Right ventricle myocardium inferior (tissue), 1 donor: ENCODE measurements around the gene CFAP99. TPM values are rescaled to one million over a fixed set of nuclear protein-coding genes. Genes with fewer than 3 reads are reported as not detected.
A peak's percentile ranks its signal among the peaks of the same experiment; 100 is the strongest.

Experiments
- ATAC-seq: fragments of 200-7000 bp; cut with Tn5 transposase; one replicate; pipeline ENCODE4 v1.9.1; 2020; ENCODE audit warnings: mild to moderate bottlenecking, moderate library complexity
- DNase-seq: peaks from one replicate; pipeline ENCODE4 v3.0.0; 2021; ENCODE audit errors: missing footprints
- intact Hi-C: fragments of 100-400 bp; cut with DNase I; formaldehyde crosslinking; loops from one replicate; pipeline ENCODE4 v1.11.0; 2022
- total RNA-seq: library from RNA; stranded (reverse); fragmentation: NEBNext Ultra II Directional; extraction: Animal tissue kit (Norgen Biotek cat#: 25700); gene quantifications from one replicate; pipeline ENCODE4 v1.2.1, GENCODE V29; 2021
- donor health status: DM: no; HTN: yes; CAD: no; lungs with severe emphysema.

Gene CFAP99
- total RNA-seq, 1 donor from 2014 or later: not detected

- no peak for ATAC-seq
- no peak for DNase-seq
- intact Hi-C loops: no loop called here
Measured at GRCh38 chr4:2406920-2407319, 11.8 kb upstream of the CFAP99 start.

DNA sequence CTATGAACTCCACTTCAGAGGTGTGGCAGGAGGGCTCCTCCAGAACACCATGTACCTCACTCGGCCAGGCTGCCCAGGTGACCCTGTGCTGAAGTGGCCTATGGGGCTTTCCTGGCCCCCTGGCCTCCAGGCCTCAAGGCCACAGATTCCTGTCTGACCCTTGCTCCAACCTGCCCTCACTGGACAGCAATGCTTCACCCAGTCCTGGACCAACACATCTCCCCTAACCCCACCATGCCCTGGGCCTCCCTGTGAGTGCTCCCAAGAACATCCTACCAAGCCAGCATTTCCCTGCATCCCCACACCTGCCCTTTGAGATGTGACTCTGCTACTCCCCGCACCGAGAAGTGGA lies 10.8 kb upstream of the CFAP99 start:
- DNase-seq: no peak
- ATAC-seq: no peak
- intact Hi-C loops: no loop called here

GRCh38 chr4:2408401-2408958 lies 10.3 kb upstream of the CFAP99 start:
- DNase-seq: no peak
- intact Hi-C loops: no loop called here
- no peak for ATAC-seq

- intact Hi-C loops: no loop called here
- ATAC-seq (no peak), DNase-seq (no peak)
Measured at GRCh38 chr4:2408976-2409375, 9.8 kb upstream of the CFAP99 start.

- DNase-seq (no peak), ATAC-seq (no peak)
- intact Hi-C loops: no loop called here
Measured at GRCh38 chr4:2409381-2409783, 9.4 kb upstream of the CFAP99 start.

DNA sequence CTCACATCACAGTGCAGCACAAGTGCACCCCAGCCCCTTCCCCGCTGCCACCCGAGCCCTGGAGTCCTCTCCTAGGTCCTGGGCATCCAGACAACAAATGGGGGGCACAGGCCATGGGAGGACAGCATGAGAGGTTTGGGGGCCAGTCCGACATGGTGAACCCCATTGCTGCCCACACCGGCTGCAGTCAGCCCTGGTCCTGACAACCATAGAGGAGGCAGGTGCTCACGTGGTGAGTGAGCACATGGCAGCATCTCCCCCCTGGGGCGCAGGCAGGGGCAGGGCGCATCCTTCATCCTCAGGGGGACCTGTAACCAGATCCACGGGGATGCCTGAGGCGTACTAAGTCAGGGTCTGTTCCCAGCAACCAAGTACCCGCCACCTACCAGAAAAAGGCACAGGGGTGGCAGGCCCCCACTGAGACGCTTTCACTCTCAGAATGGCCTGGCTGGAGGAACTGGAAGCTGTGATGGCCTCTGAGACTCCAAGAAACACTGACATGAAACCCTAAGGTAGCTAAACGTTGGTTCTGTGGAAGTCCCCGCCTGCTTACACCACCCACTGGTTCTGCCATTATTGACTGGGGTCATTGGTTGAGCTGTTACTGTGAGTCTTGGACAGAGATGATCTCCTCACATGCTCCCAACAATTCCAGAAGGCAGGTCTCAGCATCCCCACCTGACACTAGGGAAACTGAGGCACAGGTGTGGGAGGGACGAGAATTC lies 6.8 kb upstream of the CFAP99 start:
- DNase-seq (no peak), ATAC-seq (no peak)
- intact Hi-C loops: loop anchor here (2.0 kb wide), 1 partner anchor 51 kb away; no protein-coding TSS in a partner anchor

DNA sequence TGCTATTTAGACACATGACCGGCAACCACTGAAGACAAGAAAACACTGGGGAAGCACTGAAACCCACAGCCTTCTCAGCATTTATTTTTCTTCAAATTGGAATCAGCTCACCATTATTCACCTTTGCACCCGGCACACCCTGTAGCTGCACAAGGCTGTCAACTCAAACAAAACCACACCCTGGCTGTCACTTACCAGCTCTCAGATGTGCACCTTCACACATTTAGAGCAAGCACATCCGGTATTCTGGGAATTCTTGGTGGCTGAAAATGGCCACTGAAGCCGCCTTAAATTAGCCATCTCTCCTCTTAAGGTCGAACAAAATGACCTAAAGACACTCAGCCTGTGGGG lies 6.2 kb upstream of the CFAP99 start:
- DNase-seq: no peak
- intact Hi-C loops: loop anchor here (2.0 kb wide), 1 partner anchor 50 kb away; no protein-coding TSS in a partner anchor
- ATAC-seq: no peak

DNA sequence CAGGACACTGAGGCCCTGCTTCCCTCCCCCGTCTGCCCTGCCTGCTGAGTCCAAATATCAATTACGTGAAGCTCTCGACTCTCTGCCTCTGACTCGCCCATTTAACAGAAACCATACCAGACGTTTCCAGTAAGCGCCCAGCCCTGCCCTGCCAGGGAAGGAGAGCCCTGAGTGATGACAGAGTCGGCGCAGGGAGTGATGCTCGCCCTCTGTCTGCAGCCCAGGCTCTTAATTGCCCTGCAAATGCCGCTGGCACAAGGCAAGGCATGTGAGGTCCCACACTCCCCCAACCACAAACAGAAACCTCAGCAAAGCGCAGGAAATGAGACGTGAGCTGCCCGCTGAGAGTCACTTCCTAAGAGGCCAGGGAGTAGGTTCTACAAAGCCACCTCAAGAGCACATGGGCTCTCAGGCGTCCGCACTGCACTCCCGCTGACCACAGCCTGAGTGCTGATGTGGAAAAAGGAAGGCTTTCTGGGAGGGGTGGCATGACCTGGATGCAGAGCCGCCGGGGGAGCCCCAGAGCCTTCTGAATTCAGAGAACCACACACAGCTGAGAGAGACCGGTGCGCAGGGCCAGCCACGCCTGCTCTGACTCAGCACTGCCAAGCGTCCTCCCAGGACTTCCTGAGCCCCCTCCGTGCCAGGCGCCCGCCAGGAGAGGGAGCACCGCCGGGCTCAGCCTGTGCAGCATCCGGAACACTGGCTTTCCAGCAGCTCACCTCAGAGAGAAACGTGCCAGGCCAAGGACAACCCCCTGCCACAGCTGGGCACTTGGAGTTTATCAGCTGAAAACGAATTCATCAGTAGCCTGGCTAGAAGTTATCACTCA lies 5.7 kb upstream of the CFAP99 start:
- DNase-seq: peak; percentile 84
- peak; percentile 90 for ATAC-seq
- intact Hi-C loops: loop anchor here (2.0 kb wide), 1 partner anchor 50 kb away; no protein-coding TSS in a partner anchor

- no peak for DNase-seq
- ATAC-seq: no peak
- intact Hi-C loops: loop anchor here (2.0 kb wide), 1 partner anchor 49 kb away; no protein-coding TSS in a partner anchor
Measured at GRCh38 chr4:2413821-2414610, 4.7 kb upstream of the CFAP99 start.

- ATAC-seq: no peak
- DNase-seq: no peak
- intact Hi-C loops: loop anchor here (5.0 kb wide), 2 partner anchors 173 to 547 kb away; partner anchors contain the start of genes GRK4, HAUS3, NOP14 and POLN
Measured at GRCh38 chr4:2415213-2415612, 3.5 kb upstream of the CFAP99 start.

DNA sequence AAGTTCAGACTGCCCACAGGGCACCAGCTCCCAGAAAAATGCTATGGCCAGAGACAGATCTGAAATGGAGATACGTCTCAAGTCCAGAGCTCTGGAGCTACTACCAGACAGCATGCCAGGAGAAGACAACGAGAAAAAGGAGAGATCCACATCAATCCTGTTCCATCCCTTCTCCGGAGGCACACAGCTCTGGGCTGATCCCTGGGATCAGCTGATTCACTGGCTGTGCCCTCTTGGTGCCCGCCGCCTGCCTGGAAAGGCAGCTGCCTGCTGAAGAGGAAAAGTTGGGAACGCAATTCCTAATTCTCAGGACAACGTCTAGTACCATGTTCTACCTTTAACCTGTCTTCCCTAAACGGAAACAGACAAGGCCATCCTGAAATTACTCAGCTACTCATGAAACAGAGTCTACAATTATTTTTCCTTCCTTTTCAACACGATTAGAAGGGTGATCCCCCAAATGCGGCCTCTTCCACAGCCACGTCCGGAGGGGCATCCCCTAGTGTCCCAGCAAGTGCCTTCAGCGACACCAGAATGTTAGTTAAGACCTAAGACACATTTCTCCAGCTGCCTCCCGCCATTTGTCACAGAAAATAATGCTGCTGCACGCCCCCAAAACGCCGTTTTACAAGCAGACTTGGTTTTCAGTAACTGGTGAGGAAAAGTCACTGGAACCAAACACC lies 2.7 kb upstream of the CFAP99 start:
- ATAC-seq (no peak), DNase-seq (no peak)
- intact Hi-C loops: loop anchor here (5.0 kb wide), 2 partner anchors 174 to 546 kb away; partner anchors contain the start of genes GRK4, HAUS3, NOP14 and POLN

GRCh38 chr4:2416564-2417225 lies 2.1 kb upstream of the CFAP99 start:
- intact Hi-C loops: loop anchor here (5.0 kb wide), 2 partner anchors 174 to 546 kb away; partner anchors contain the start of genes GRK4, HAUS3, NOP14 and POLN
- ATAC-seq (no peak), DNase-seq (no peak)

GRCh38 chr4:2417226-2417764 lies 1.5 kb upstream of the CFAP99 start:
- intact Hi-C loops: loop anchor here (5.0 kb wide), 2 partner anchors 175 to 545 kb away; partner anchors contain the start of genes GRK4, HAUS3, NOP14 and POLN
- DNase-seq: no peak

DNA sequence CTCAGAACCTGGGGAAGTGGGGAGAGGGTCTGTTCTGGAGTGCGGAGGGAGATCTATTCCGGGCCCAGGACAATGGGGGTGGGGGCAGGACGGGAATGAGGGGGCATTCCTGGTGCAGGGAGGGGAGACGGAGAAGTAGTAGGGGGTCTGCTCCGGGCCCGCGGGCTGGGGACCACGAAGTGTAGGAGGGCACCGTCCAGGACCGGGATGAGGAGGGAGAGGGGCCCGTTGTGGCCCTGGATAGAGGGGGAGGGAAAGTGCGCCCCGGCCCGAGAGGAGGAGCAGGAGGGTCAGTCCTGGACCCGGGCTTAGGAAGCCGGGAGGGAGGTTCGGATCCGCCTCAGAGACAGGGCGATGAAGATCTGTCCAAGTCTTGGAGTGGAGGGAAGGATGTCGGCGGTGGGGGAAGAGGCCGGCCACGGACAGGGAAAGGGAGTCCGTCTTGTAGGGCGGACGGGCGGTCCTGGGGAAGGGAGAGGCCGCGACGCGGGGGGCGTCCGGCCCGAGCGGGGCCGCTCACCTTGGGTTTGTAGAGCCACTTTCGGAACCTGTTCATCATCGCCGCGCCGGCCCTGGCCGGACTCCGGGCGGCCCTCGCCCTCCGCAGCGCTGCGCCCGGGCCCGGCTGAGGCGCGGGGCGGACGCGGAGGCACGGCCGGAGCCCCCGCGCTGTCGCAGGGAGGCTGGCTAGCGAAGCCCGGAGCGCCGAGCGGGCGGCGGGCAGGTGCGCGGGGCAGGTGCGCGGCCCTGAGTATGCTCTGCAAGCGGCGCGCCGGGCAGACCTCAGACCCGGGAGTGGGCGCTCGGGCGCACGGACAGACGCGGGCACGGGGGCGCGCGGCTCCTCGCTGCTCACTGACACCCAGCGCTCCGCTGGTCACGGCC lies 748 bp upstream of the CFAP99 start, which contains the start of gene ZFYVE28:
TSS of gene ZFYVE28 (minus strand) at position 881 of the 885 bp plus-strand sequence. CDS start at position 559, 322 bp downstream.
- intact Hi-C loops: loop anchor here (1.0 to 5.0 kb wide), 4 partner anchors 51 to 544 kb away; partner anchors contain the start of genes GRK4, HAUS3, MXD4 and NOP14
- ATAC-seq (no peak), DNase-seq (peak; percentile 75)

More at GRCh38 chr4:2417226-2417764, 1.5 kb upstream of the CFAP99 start:
- no peak for ATAC-seq

DNA sequence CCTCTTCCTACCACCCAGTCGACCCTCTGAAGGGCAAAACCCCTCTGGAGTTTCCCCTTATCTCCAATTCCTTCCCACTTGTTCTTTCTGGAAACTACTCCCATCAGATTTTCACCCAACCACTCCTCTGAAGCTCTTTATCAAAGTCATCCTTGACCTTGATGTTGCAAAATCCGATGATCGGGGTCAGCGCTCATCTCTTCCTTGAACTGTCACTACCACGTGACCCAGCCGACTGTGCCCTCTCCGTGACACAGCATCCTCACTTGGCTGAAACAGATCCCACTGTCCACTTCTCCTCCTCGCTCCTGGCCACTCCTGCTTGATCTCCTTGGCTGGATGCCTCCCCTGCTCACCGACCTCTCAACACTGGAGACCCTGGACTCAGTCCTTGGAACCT lies 1.1 kb downstream of the CFAP99 start:
- DNase-seq (peak; percentile 63), ATAC-seq (no peak)
- intact Hi-C loops: loop anchor here (2.0 to 5.0 kb wide), 4 partner anchors 49 to 542 kb away; partner anchors contain the start of genes FAM193A, GRK4, HAUS3 and NOP14

DNA sequence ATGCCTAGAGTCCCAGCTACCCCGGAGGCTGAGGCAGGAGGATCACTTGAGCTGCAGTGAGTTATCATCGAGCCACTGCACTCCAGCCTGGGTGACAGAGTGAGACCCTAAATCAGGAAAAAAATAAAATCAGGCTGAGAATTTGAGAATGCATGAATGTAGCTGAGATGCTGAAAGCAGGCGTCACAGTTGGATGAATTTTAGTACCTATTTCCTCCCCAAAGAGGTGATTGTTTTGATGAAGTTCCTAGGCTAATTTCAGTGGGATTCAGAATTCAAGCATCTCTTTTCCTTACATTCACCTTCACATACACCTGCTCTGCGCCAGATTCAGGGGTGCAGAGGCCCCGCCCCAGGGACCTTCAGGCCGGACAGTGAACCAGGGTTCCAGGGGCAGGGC lies 3.2 kb downstream of the CFAP99 start:
- DNase-seq (no peak), ATAC-seq (no peak)
- intact Hi-C loops: loop anchor here (5.0 kb wide), 1 partner anchor 115 kb away; the partner anchor contains the start of gene FAM193A
